Muscle layer of colon (tissue), 2 donors: Measurements from ENCODE around the gene LEFTY2.
"Not testable (repeated sequence)": the region's sequence is repeated elsewhere in the genome, so short reads cannot be mapped to it uniquely, and the experiment has no call there.

ENCODE experiments used
- H3K27ac ChIP-seq: one replicate; pipeline ENCODE4 v1.7.0; 2013; ENCODE audit warnings: low read depth, mild to moderate bottlenecking, low read length, moderate library complexity
- H3K27me3 ChIP-seq, 2 donors: one replicate each; pipeline ENCODE4 v1.7.0; 2013; ENCODE audit warnings: low read length in 2 of 2, mild to moderate bottlenecking in 2 of 2; ENCODE audit not compliant: insufficient read depth in 2 of 2, control insufficient read depth in 1 of 2
- H3K36me3 ChIP-seq: one replicate; pipeline ENCODE4 v1.7.0; 2013; ENCODE audit warnings: mild to moderate bottlenecking, low read length; ENCODE audit not compliant: insufficient read depth
- H3K4me1 ChIP-seq: one replicate; pipeline ENCODE4 v1.7.0; 2013; ENCODE audit warnings: mild to moderate bottlenecking, low read length; ENCODE audit not compliant: insufficient read depth
- H3K4me3 ChIP-seq, 2 donors: one replicate each; pipeline ENCODE4 v1.7.0; 2013; ENCODE audit warnings: low read length in 2 of 2, low read depth in 1 of 2, mild to moderate bottlenecking in 1 of 2, moderate library complexity in 1 of 2
- H3K9ac ChIP-seq: one replicate; pipeline ENCODE4 v1.7.0; 2013; ENCODE audit warnings: low read length
- H3K9me3 ChIP-seq: one replicate; pipeline ENCODE4 v1.7.0; 2013; ENCODE audit warnings: mild to moderate bottlenecking, low read length
- donor health status: abdominal sarcoma.
- donor health status: Adenocarcinoma of cecum.

Gene LEFTY2

GRCh38 chr1:225896494-225896893 lies 44.5 kb downstream of the LEFTY2 start:
- Histone ChIP-seq H3K27me3 (no peaks in the 10 kb centered on the region), H3K4me1 (no peaks in the 10 kb centered on the region), H3K27ac (no peak overlapping the region), H3K9ac (no peak overlapping the region), H3K4me3 (no peak overlapping the region), H3K36me3 (no peaks in the 10 kb centered on the region), H3K9me3 (no peaks in the 10 kb centered on the region)

DNA sequence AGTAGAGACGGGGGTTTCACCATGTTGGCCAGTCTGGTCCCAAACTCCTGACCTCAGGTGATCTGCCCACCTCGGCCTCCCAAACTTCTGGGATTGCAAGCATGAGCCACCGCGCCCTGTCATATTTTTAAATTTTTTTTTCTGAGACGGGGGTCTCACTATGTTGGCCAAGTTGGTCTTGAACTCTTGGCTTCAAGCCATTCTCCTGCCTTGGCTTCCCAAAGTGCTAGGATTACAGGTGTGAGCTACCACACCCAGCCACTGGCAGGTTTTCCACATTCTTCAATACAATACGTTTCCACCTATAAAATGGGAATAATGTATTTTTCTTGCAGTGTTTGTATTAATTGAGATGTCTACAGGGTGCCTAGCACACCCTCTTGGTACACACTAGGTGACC lies 48.7 kb downstream of the LEFTY2 start:
- Histone ChIP-seq H3K9me3 (no peaks in the 10 kb centered on the region), H3K4me1 (no peaks in the 10 kb centered on the region), H3K9ac (no peak overlapping the region), H3K27me3 (no peaks in the 10 kb centered on the region), H3K36me3 (no peaks in the 10 kb centered on the region), H3K27ac (no peak overlapping the region), H3K4me3 (no peak overlapping the region)

- Histone ChIP-seq H3K4me1 (no peaks in the 10 kb centered on the region), H3K9me3 (no peaks in the 10 kb centered on the region), H3K36me3 (no peaks in the 10 kb centered on the region), H3K9ac (no peak overlapping the region), H3K27me3 (no peaks in the 10 kb centered on the region), H3K27ac (no peak overlapping the region), H3K4me3 (no peak overlapping the region)
These were observed 49.6 kb downstream of the LEFTY2 start for GRCh38 chr1:225891229-225891972.

- H3K27me3 ChIP-seq: no peaks in the 10 kb centered on the region
- no peaks in the 10 kb centered on the region for H3K4me1 ChIP-seq
- no peak overlapping the region for H3K4me3 ChIP-seq
- H3K9me3 ChIP-seq: no peaks in the 10 kb centered on the region
- H3K27ac ChIP-seq: no peak overlapping the region
- no peaks in the 10 kb centered on the region for H3K36me3 ChIP-seq
- no peak overlapping the region for H3K9ac ChIP-seq
These were observed 50.4 kb downstream of the LEFTY2 start for GRCh38 chr1:225890346-225891228.

DNA sequence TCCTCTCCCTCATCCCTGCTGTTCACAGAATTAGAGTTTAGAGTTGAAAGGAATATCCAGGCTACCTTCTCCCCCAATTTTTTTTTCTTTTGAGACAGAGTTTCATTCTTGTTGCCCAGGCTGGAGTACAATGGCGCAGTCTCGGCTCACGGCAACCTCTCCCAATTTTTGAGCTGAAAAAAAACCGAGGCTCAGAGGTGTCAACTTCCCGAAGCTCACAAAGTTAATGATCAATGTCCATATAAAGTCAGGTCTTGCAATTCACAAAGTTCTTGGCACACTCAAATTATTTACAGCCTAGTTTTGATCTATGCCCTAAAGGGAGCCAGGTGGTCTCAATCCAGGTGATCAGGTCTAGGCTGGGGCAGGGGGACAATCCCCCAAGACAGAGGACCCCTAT lies 51.3 kb downstream of the LEFTY2 start:
- H3K4me1 ChIP-seq: no peaks in the 10 kb centered on the region

DNA sequence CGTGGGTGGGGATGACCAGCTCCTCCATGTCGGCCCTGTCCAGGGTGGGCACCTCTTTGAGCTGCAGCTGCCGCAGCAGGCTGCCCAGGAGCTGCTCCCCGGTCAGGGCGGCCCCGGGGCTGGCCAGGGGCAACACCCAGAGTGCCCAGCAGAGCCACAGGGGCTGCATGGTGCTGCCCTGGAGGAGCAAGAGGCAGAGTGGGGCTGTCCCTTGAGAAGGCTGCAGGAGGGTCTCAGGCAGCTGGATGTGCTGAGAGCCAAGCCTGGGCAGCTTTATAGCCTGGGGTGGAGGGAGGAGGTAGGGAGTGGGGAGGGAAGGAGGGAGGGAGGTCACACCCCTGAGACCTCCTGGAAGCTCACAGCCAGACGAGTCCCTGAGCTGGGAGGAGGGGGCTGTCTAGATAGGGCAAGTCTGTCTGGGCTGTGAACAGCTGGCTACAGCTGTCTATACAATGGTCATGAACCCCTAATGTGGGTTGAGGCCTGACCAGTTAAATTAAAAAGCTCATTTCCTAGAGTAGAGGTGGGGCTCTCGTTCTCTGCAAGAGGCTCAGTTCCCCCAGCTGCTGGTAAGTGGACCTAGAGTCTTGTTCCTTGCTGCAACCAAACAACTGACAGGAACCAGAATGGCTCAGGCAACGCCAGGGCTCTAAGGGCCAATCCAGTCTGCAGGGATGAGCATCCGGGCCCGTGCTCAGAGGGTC lies 52.0 kb downstream of the LEFTY2 start, which contains the start of gene LEFTY1:
TSS of gene LEFTY1 (minus strand) at position 249 of the 704 bp plus-strand sequence. CDS start at position 169, 80 bp downstream.
- no peaks in the 10 kb centered on the region for H3K36me3 ChIP-seq
- no peak within 1 kb of the TSS for H3K9ac ChIP-seq
- no peak within 1 kb of the TSS for H3K4me3 ChIP-seq
- no peaks in the 10 kb centered on the region for H3K4me1 ChIP-seq
- H3K27ac ChIP-seq: no peak within 1 kb of the TSS
- no peaks in the 10 kb centered on the region for H3K9me3 ChIP-seq
- no peaks in the 10 kb centered on the region for H3K27me3 ChIP-seq

More for the DNA sequence above, 51.3 kb downstream of the LEFTY2 start:
- Histone ChIP-seq H3K27ac (no peak overlapping the region), H3K9me3 (no peaks in the 10 kb centered on the region), H3K36me3 (no peaks in the 10 kb centered on the region), H3K4me3 (no peak overlapping the region), H3K27me3 (no peaks in the 10 kb centered on the region), H3K9ac (no peak overlapping the region)

- Histone ChIP-seq H3K4me3 (no peak overlapping the region), H3K27me3 (no peaks in the 10 kb centered on the region), H3K36me3 (no peaks in the 10 kb centered on the region), H3K9me3 (no peaks in the 10 kb centered on the region), H3K9ac (no peak overlapping the region), H3K4me1 (no peaks in the 10 kb centered on the region), H3K27ac (no peak overlapping the region)
These were observed 52.6 kb downstream of the LEFTY2 start for GRCh38 chr1:225888289-225888897.

DNA sequence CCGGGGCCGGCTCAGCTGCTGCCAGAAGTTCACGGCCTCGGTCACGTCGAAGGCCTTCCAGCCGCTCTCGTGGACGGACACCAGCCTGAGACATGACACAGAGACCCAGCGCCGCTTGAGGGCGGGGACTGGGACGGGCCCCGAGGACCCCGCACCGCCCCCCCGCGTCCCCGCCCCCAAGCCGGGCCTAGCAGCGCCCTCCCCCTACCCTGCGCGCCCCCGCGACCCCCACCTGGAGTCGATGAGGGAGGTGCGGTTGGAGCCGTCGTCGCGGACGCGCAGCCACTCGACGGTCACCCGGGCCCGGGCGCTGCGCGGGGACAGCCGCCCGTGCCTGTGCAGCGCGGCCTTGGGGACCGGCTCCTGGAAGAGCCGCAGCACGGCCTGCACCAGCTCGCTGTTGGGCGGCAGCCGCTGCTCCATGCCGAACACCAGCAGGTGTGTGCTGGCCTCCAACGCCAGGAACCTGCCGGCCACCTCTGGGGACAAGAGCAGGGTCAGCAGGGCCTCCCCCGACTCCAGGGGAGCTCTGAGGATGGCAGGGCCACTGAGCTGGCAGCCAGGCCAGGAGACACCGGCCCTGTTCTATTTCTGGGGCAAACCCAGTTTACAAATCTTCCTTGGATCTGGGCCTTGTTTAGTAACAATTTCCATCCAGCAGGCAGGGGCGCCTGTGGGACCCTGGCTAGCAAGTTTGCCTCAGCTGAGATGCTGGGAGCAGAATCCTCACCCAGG lies 53.3 kb downstream of the LEFTY2 start:
- not testable (repeated sequence) for H3K9ac ChIP-seq

DNA sequence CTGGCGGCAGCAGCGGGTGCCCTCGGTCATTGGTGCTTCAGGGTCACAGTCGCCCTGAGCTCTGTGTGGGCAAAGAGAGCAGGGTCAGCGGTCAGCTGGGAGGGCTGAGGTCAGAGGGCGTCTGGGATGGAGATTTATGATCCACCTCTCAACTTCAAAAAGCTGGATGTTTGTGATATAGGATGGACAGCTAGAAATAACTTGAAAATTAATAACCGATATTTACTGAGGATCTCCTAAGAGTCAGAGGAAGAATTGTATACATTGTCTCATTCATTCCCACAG lies 54.0 kb downstream of the LEFTY2 start:
- Histone ChIP-seq H3K4me1 (no peaks in the 10 kb centered on the region), H3K27me3 (no peaks in the 10 kb centered on the region), H3K36me3 (no peaks in the 10 kb centered on the region), H3K9me3 (no peaks in the 10 kb centered on the region), H3K9ac (no peak overlapping the region), H3K4me3 (no peak overlapping the region), H3K27ac (no peak overlapping the region)

More for the DNA sequence above, 53.3 kb downstream of the LEFTY2 start:
- H3K9me3 ChIP-seq, H3K27ac ChIP-seq, H3K36me3 ChIP-seq, H3K4me1 ChIP-seq, H3K27me3 ChIP-seq, H3K4me3 ChIP-seq: not testable (repeated sequence)
